Thoracic aorta (tissue), 2 donors: Measurements from ENCODE around the gene KCNK6. TPM values are rescaled to one million over a fixed set of nuclear protein-coding genes. Genes with fewer than 3 reads are reported as not detected.

Experiments
- ATAC-seq: fragments of 150-250 bp; one replicate; pipeline ENCODE4 v1.8.0; 2017; ENCODE audit warnings: low read depth; ENCODE audit not compliant: insufficient number of reproducible peaks, low FRiP score
- DNase-seq: peaks from one replicate; pipeline ENCODE4 v3.0.0-alpha.2; 2020; ENCODE audit warnings: low spot score
- H3K27ac ChIP-seq, 2 donors: fragments of 200-600 bp; sonication (generic); 1 replicate in 1 of 2; 2 replicates in 1 of 2; pipeline ENCODE4 v1.5.1; 2016; ENCODE audit warnings: mild to moderate bottlenecking in 2 of 2, moderate library complexity in 2 of 2
- H3K27me3 ChIP-seq: fragments of 200-600 bp; sonication (generic); replicated peaks from 2 replicates; pipeline ENCODE4 v1.6.0; 2016; ENCODE audit warnings: mild to moderate bottlenecking; ENCODE audit not compliant: insufficient read depth
- H3K36me3 ChIP-seq: fragments of 200-600 bp; sonication (generic); one replicate; pipeline ENCODE4 v1.5.1; 2016
- H3K4me1 ChIP-seq, 2 donors: fragments of 200-600 bp; sonication (generic); 1 replicate in 1 of 2; 2 replicates in 1 of 2; pipeline versions ENCODE4 v1.5.1 to v1.6.0; 2016; ENCODE audit warnings: low read depth in 2 of 2, mild to moderate bottlenecking in 1 of 2; ENCODE audit not compliant: control insufficient read depth in 1 of 2
- H3K4me3 ChIP-seq: fragments of 200-600 bp; sonication (generic); 2 replicates; pipeline ENCODE4 v1.5.1; 2016; ENCODE audit warnings: mild to moderate bottlenecking
- H3K9me3 ChIP-seq: fragments of 200-600 bp; sonication (generic); 2 replicates; pipeline ENCODE4 v1.5.1; 2016
- total RNA-seq, 2 donors: library from RNA; depleted of rRNA; stranded (reverse); fragments of >200 nt; gene quantifications; one replicate each; pipeline versions ENCODE4 v1.1.0 to v1.2.3, GENCODE V29; 2016
- TF ChIP-seq, protein P1 (sequence below): fragments of 200-600 bp; sonication (generic); IDR thresholded peaks from one replicate; pipeline ENCODE4 v1.5.1; 2019; ENCODE audit warnings: antibody characterized with exemption

KCNK6 gene
- total RNA-seq, 2 donors from 2014 or later, result 16.1 to 34.3 TPM

DNA sequence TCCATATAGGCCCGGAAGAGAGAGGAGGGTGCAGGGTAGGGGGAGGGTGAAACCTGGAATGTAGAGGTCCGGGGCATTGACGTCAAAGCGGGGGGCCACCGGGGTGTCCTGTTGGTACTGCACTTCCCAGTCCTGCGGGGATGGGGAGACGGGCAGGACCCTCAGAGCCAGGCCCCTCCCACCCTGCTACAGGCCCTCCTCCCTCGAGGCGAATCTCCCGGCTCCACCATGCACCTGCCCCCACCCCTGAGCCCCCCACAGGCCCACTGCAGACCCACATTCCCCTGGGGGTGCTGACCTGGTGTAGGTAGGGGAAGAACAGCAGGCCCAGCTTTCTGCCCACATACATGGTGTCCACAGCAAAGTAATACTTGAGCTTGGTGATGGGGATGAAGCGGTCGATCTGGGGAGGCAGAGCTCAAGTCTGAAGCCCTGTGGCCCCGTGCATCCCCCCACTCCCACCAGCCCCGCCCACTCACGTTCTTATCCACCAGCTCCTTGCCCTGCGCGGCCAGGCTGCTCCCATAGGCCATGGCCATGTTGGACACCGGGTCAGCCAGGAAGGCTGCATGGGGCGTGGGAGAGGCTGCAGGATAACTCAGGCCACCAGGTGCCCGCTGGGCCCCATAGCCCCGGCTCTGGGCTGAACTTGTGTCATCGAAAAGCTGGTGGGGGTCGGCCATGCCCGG is 10.6 kb upstream of the KCNK6 start:
- TF ChIP-seq, protein P1, sequence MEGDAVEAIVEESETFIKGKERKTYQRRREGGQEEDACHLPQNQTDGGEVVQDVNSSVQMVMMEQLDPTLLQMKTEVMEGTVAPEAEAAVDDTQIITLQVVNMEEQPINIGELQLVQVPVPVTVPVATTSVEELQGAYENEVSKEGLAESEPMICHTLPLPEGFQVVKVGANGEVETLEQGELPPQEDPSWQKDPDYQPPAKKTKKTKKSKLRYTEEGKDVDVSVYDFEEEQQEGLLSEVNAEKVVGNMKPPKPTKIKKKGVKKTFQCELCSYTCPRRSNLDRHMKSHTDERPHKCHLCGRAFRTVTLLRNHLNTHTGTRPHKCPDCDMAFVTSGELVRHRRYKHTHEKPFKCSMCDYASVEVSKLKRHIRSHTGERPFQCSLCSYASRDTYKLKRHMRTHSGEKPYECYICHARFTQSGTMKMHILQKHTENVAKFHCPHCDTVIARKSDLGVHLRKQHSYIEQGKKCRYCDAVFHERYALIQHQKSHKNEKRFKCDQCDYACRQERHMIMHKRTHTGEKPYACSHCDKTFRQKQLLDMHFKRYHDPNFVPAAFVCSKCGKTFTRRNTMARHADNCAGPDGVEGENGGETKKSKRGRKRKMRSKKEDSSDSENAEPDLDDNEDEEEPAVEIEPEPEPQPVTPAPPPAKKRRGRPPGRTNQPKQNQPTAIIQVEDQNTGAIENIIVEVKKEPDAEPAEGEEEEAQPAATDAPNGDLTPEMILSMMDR, result no peak
- H3K4me1 ChIP-seq, result no peaks in the 10 kb centered on the region
- ATAC-seq, result no peak
- DNase-seq, result no peak
- H3K9me3 ChIP-seq, result no peaks in the 10 kb centered on the region
- no peak overlapping the region for H3K27ac ChIP-seq
- no peak overlapping the region for H3K4me3 ChIP-seq
- H3K27me3 ChIP-seq, result no peaks in the 10 kb centered on the region
- H3K36me3 ChIP-seq, result peaks cover 18% of the 10 kb centered on the region

DNA sequence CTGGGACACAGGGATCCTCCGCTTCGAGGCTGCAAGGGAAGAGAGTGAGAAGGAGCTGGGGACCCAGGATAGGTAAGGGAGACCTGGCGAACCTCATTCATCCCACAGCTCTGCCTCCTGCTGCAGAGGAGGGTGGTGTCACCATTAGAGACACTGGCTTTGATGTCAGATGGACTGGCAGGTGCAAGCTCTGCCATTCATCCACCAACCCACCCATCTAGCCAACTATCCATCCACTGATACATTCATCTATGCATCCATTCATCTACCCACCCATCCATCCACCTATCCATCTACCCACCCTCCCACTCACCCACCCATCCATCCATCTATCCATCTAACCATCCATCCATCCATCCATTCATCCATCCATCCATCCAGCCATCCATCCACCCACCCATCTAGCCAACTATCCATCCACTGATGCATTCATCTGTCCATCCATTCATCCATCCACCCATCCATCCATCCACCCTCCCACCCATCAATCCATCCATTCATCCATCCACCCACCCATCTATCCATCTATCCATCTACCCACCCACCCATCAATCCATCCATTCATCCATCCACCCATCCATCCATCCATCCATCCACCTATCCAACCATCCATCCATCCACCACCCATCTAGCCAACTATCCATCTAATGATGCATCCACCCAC is 9.9 kb upstream of the KCNK6 start:
- ATAC-seq (no peak), DNase-seq (no peak)
- TF ChIP-seq, protein P1, result no peak
- Histone ChIP-seq H3K4me1 (no peaks in the 10 kb centered on the region), H3K4me3 (no peak overlapping the region), H3K36me3 (peaks cover 14% of the 10 kb centered on the region), H3K9me3 (no peaks in the 10 kb centered on the region), H3K27ac (no peak overlapping the region), H3K27me3 (no peaks in the 10 kb centered on the region)

DNA sequence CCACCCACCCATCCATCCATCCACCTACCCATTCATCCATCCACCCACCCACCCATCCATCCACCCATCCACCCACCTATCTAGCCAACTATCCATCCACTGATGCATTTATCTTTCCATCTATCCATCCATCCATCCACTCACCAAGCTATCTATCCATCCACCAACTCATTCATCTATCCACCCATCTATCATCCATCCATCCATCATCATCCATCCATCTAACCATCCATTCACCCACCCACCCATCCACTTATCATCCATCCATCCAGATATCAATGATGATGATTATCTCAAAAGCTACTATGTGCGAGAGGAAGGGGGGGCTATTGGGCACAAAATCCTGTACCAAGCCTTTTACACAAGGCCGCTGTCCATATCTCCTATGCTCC is 9.4 kb upstream of the KCNK6 start:
- ATAC-seq (no peak), DNase-seq (no peak)
- Histone ChIP-seq H3K4me3 (no peak overlapping the region), H3K4me1 (peaks cover 0 to 2% of the 10 kb centered on the region in 2 donors), H3K9me3 (no peaks in the 10 kb centered on the region), H3K36me3 (peaks cover 13% of the 10 kb centered on the region), H3K27me3 (no peaks in the 10 kb centered on the region), H3K27ac (no peak overlapping the region)
- TF ChIP-seq, protein P1, result no peak

DNA sequence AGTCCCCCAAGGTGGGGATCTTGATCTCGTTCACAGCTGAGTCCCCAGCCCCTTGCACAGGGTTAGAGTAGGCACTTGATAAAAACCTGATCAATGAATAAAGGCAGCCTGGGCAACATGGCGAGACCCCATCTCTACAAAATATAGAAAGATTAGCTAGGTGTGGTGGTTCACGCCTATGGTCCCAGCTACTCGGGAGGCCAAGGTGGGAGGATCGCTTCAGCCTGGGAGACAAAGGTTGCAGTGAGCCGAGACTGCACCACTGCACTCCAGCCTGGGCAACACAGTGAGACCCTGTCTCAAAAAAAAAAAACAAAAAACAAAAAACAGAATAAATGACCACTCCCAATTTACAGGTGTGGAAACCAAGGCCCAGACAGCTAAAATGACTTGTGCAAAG is 8.7 kb upstream of the KCNK6 start:
- no peak for DNase-seq
- H3K9me3 ChIP-seq, result no peaks in the 10 kb centered on the region
- no peak overlapping the region for H3K4me3 ChIP-seq
- H3K27ac ChIP-seq, result no peak overlapping the region
- no peak for ATAC-seq
- H3K4me1 ChIP-seq, result peaks cover 0 to 3% of the 10 kb centered on the region in 2 donors
- TF ChIP-seq, protein P1, result no peak
- peaks cover 9% of the 10 kb centered on the region for H3K36me3 ChIP-seq
- H3K27me3 ChIP-seq, result no peaks in the 10 kb centered on the region

DNA sequence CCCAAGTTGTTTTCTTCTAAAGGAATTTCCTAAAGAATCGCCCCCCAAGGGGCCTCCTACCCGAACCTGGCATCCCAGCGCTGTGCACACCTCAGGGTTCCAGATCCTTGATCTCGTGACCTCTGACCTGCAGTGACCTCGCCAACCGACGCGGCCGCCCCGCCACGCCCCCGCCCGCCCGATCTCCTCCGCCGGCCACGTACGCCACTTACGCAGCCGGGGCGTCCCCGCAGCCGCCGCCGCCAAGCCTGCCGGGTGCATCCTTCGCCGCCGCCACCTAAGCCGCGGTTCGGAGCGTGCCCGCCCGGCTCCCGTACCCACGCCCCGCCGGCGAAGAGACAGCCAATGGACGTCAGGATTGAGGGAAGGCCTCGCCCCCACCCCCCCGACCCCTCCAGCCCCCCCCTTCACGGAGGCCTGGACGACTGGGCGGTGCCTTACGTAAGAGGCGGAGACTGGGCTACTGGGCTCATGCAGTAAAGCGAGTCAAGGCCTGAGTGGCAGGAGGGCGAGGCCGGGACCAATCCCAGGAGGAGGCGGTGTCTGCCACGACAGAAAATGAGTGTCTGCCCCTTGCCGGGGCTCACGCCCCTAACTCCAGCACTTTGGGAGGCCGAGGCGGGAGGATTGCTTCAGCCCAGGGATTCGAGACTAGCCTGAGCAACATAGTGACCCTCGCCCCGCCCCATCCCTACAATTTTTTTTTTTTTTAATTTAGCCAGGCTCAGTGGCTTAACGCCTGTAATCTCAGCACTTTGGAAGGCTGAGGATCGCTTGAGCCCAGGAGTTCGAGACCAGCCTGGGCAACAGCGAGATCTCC is 3.8 kb upstream of the KCNK6 start, which contains the start of gene YIF1B:
Gene YIF1B, minus strand, starts transcription at position 291 of the 820 bp plus-strand sequence. Its CDS starts 30 bp downstream, at position 261.
- Histone ChIP-seq H3K27me3 (no peaks in the 10 kb centered on the region), H3K4me3 (peak within 1 kb of the TSS; percentile 82), H3K9me3 (no peaks in the 10 kb centered on the region), H3K27ac (peak within 1 kb of the TSS; percentile 80 to 84), H3K4me1 (peaks cover 9 to 28% of the 10 kb centered on the region in 2 donors), H3K36me3 (no peaks in the 10 kb centered on the region)
- peak; percentile 91 for DNase-seq
- peak; percentile 82 for ATAC-seq
- TF ChIP-seq, protein P1, result no peak
